NCI-H2081 treated with DMSO at 0.1 percent for 48 hours (cell line): Measurements from ENCODE around the gene C1orf74.
A peak's percentile ranks its signal among the peaks of the same experiment; 100 is the strongest.

ENCODE experiments used
- DNase-seq: peaks from one replicate; lab custom pipeline; 2025; lab: John Stamatoyannopoulos, UW

C1orf74 gene

DNA sequence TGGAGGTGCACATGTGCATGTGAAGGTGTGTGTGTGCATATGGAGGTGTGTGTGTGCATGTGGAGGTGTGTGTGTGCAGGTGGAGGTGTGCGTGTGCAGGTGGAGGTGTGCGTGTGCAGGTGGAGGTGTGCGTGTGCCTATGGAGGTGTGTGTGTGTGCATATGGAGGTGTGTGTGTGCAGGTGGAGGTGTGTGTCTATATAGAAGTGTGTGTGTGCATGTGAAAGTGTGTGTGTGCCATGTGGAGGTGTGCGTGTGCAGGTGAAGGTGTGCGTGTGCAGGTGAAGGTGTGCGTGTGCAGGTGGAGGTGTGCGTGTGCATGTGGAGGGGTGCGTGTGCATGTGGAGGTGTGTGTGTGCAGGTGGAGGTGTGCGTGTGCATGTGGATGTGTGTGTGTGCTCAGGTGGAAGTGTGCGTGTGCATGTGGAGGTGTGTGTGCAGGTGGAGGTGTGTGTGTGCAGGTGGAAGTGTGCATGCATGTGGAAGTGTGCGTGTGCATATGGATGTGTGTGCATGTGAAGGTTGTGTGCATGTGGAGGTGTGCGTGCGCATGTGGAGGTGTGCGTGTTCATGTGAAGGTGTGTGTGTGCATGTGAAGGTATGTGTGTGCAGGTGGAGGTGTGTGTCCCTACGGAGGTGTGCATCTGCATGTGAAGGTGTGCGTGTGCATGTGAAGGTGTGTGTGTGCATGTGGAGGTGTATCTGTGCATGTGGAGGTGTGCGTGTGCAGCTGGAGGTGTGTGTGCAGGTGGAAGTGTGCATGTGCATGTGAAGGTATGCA is 13.5 kb downstream of the C1orf74 start:
- no peak for DNase-seq

DNA sequence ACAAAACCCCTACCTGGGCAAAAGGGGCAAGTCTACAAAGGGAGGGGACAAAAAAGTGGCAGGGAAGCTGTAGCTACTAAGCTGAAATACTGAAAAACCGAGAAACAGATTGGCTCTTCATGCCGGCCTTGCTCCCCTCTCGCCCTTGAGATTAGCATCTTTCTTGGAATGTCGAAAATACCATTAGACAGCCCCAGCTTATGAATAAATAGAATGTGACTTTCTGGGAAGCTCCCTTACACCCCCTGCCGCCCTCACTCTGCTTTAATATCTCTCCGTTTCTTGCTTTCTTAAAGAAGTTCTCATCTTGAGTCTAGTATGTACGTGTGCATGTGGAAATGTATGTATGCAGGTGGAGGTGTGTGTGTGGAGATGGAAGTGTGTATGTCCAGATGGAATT is 14.4 kb downstream of the C1orf74 start:
- no peak for DNase-seq

DNA sequence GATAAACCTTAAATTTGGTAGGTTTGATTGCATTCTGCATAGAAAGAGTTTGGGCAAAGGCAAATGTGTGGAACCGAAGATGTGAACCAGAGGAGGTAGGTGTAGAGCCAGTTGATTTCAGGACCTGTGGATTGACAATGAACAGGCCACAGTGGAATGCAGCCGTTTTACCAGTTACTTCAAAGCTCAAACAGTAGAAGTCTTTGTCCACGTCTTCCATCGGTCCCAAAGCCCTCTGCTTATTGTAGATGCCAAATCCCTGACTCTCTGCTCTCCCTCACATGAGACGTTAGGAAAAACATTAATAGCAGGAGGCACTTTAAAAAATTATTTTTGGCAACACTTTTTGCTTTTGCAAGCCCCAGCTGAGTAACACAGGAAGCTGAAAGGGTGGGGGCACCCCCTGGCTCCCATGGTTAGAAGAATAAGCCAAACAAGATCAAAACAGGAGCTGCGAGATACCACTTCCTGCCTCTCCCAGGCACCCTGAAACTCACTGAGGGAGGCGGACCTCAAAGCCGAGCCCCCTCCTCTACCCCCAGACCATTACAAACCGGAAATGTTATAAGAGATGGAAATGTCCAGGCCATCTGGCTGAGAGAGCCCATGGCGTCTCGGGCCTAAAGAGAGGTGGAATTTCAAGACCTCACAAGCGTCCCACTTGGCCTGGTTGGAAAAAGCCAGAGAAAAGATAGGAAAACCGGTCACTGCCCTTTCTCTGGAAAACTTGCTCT is 15.0 kb downstream of the C1orf74 start:
- no peak for DNase-seq

- no peak for DNase-seq
These were observed 16.0 kb downstream of the C1orf74 start for GRCh38 chr1:209768354-209768774.

- DNase-seq = no peak
These were observed 16.7 kb downstream of the C1orf74 start for GRCh38 chr1:209767706-209768105.

DNA sequence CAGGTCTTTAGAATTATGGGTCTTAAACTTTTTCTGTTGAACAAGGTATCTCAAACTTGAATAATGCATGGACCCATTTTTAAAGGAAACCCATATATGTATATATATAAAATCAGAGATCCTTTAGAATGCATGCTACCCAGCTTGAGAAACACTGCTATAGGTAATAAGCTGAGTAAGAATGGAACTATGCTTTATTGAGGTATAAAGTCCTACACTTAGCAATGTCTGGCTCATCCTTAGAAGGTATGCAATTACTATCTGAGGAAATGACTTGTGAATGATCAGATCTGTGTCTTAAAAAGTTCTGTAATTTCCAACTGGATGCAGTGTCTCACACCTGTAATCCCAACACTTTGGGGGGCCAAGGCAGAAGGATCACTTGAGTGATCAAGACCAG is 17.3 kb downstream of the C1orf74 start:
- DNase-seq = no peak

- no peak for DNase-seq
These were observed 18.3 kb downstream of the C1orf74 start for GRCh38 chr1:209766051-209766450.

GRCh38 chr1:209761011-209761635 is 23.2 kb downstream of the C1orf74 start:
- DNase-seq = no peak

- no peak for DNase-seq
These were observed 24.5 kb downstream of the C1orf74 start for GRCh38 chr1:209759829-209760359.

- DNase-seq = no peak
These were observed 26.0 kb downstream of the C1orf74 start for GRCh38 chr1:209758400-209758799.

DNA sequence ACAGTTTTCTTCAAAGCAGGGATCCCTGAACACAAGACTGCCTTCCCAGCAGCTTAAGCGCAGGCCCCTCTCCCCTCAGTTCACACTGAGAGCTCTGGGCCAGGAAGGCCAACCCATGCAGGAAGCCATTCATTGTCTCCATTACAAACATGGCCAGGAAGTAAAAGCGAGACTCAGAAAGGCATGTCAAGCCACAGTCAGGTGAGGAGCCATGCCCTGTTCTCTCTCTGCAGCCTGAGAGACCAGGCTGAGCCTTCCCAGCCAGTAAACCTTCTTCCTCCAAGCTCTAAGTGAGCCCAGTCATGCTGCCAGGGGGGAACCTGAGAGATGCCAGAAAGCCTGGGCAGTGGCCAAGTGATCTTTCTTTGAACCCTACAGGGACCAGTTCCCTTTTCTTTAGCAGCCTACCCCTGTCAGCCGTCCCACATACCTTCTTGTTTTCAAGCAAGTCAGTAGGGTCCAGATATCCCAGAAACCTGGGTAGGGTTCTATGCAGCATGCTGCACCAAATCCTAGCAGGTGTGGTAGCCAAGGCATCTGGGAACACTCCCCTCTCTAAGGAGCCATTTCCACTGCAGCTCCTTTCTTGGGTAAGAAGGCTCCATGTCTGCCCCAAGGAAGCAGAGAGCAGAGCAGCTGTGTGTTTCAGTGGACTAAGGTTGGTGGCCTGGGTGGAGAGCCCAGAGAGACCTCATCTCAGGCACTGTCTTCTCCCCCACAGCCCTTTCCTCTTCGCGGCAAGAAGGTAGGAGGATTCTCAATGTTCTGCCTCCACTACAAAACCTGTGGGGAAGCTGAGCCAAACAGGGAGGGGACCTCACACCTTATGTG is 27.5 kb downstream of the C1orf74 start:
- DNase-seq = no peak

- no peak for DNase-seq
These were observed 28.3 kb downstream of the C1orf74 start, which contains the start of gene TRAF3IP3 for GRCh38 chr1:209755926-209756614. Gene TRAF3IP3 (plus strand): TSS chr1:209756053. CDS start chr1:209760040, 3,987 bp downstream.

- no peak for DNase-seq
These were observed 29.1 kb downstream of the C1orf74 start for GRCh38 chr1:209755256-209755655.

- no peak for DNase-seq
These were observed 31.5 kb downstream of the C1orf74 start for GRCh38 chr1:209752890-209753289.

GRCh38 chr1:209751627-209752231 is 32.6 kb downstream of the C1orf74 start:
- DNase-seq = no peak

- no peak for DNase-seq
These were observed 34.6 kb downstream of the C1orf74 start for GRCh38 chr1:209749670-209750323.

- DNase-seq = no peak
These were observed 35.2 kb downstream of the C1orf74 start for GRCh38 chr1:209749205-209749604.

DNA sequence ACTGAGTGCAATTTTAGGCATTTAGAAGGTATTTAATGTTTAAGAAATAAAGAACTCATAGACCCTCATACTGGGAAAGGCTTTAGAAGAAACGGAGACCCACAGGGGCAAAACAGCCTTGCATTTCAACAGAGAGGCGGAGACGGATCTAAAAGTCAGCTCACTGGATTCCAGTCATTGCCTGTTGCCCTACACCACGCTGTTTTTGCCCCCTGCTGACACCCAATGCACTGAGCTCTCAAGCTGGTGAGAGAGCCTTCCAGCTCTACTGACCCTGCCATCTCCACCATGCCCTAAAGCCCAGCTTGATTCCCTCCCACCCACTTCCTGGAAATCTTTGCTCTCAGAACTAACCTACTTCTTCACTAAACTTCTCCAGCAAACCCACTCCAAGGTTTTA is 35.7 kb downstream of the C1orf74 start:
- DNase-seq = no peak

DNA sequence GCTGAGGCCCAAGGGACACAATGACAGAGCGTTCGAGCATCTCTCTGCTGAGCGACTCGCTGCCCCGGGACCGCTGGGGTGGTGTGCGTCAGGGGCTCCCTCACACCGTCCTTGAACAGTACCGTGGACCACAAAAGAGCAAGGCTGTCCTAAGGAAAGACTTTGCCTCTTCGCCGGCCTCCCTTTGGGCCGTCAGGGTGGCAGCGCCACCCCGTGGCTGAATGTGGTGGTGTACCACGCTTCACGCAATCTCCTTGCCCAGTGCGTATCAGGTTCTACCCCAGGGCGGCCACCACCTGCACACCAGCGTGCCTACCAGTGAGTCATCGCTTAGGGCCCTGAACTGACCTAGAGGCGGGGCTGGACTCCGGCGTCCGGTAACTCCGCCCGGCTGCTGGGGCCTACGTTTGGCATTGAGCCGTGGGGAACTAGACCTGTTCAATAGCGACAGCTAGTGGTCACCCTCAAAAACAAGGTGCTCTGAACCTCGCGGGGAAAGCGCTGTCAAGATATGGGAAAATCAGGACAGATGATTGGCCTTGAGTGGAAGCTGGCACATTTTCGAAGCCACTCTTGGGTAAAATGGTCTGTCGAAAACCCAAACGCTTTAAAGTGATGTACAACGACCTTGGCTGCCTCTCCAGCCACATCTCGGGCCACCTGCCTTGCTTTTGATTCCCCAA is 36.6 kb downstream of the C1orf74 start:
- peak; percentile 21 for DNase-seq
